ENCODE data around the gene CLTCL1. TPM values are rescaled to one million over a fixed set of nuclear protein-coding genes. Genes with fewer than 3 reads are reported as not detected.

CLTCL1 gene
- total and polyA plus RNA-seq, 9 of the 15 experiments (the other 6 are each of a cell fraction or from before 2014, with no cell fraction given) = 1.1 to 11.7 (median 5.0) TPM

- TF ChIP-seq, protein P1, sequence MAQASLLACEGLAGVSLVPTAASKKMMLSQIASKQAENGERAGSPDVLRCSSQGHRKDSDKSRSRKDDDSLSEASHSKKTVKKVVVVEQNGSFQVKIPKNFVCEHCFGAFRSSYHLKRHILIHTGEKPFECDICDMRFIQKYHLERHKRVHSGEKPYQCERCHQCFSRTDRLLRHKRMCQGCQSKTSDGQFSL (CRISPR knock-in tag; IDR thresholded peaks at IDR 0.05) = no peak
- TF ChIP-seq, protein P1 (tag; IDR thresholded peaks at IDR 0.05) = peak in 1 of 2 experiments; percentile 53; a peak in 1 of 4 replicates
- no peak for TF ChIP-seq GTF3C2 (IDR thresholded peaks at IDR 0.05; ENCODE audit: borderline replicate concordance, extremely low read depth, insufficient read length)
- no peak for TF ChIP-seq SRSF7 (optimal IDR thresholded peaks at IDR 0.05; ENCODE audit: low read depth, low read length)
- no peak for TF ChIP-seq KDM4B (IDR thresholded peaks at IDR 0.05; ENCODE audit: borderline replicate concordance in 2 of 2, low read depth in 1 of 2)
- TF ChIP-seq, protein P2, sequence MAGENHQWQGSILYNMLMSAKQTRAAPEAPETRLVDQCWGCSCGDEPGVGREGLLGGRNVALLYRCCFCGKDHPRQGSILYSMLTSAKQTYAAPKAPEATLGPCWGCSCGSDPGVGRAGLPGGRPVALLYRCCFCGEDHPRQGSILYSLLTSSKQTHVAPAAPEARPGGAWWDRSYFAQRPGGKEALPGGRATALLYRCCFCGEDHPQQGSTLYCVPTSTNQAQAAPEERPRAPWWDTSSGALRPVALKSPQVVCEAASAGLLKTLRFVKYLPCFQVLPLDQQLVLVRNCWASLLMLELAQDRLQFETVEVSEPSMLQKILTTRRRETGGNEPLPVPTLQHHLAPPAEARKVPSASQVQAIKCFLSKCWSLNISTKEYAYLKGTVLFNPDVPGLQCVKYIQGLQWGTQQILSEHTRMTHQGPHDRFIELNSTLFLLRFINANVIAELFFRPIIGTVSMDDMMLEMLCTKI (IDR thresholded peaks at IDR 0.05; ENCODE audit: partially characterized antibody) = no peak
- TF ChIP-seq COPS2 (conservative IDR thresholded peaks at IDR 0.05) = no peak
- no peak for TF ChIP-seq RFX7 (CRISPR knock-in tag; IDR thresholded peaks at IDR 0.05)
- no peak for TF ChIP-seq ZNF586 (CRISPR knock-in tag; conservative IDR thresholded peaks at IDR 0.05)
- TF ChIP-seq, protein P3, sequence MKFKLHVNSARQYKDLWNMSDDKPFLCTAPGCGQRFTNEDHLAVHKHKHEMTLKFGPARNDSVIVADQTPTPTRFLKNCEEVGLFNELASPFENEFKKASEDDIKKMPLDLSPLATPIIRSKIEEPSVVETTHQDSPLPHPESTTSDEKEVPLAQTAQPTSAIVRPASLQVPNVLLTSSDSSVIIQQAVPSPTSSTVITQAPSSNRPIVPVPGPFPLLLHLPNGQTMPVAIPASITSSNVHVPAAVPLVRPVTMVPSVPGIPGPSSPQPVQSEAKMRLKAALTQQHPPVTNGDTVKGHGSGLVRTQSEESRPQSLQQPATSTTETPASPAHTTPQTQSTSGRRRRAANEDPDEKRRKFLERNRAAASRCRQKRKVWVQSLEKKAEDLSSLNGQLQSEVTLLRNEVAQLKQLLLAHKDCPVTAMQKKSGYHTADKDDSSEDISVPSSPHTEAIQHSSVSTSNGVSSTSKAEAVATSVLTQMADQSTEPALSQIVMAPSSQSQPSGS (CRISPR knock-in tag; IDR thresholded peaks at IDR 0.05) = no peak
- TF ChIP-seq RNF2 (IDR thresholded peaks at IDR 0.05) = no peak
Measured at GRCh38 chr22:19207884-19208283, 83.6 kb downstream of the CLTCL1 start (continued).
